OCI-LY3 (cell line): ENCODE measurements around the gene SLC4A9.

Experiments used
- H2AFZ ChIP-seq: fragments of 200-600, 300-600 bp; shearing (Covaris generic); 2 replicates; pipeline ENCODE4 v1.6.0; 2014; ENCODE audit warnings: antibody characterized with exemption, low read depth, low read length
- H3K27ac ChIP-seq: fragments of 200-600, 300-600 bp; sonication (generic); 2 replicates; pipeline ENCODE4 v1.5.1; 2014; ENCODE audit warnings: mild to moderate bottlenecking, low read length, moderate library complexity, mixed read lengths
- H3K27me3 ChIP-seq: fragments of 200-600, 300-600 bp; sonication (generic); 2 replicates; pipeline ENCODE4 v1.6.1; 2014; ENCODE audit warnings: low read depth, low read length, mixed read lengths
- H3K36me3 ChIP-seq: fragments of 200-600, 300-600 bp; sonication (generic); replicated peaks from 2 replicates; pipeline ENCODE3; 2014; ENCODE audit warnings: low read depth, low read length, mixed read lengths
- H3K4me1 ChIP-seq: fragments of 300-600, 200-600 bp; sonication (generic); 2 replicates; pipeline ENCODE4 v1.6.1; 2014; ENCODE audit warnings: low read length, mixed read lengths
- H3K4me2 ChIP-seq: fragments of 200-600, 300-600 bp; sonication (generic); 2 replicates; pipeline ENCODE4 v1.6.1; 2014; ENCODE audit warnings: low read length, mixed read lengths
- H3K4me3 ChIP-seq: fragments of 300-600, 200-600 bp; sonication (generic); 2 replicates; pipeline ENCODE4 v1.5.1; 2014; ENCODE audit warnings: antibody characterized with exemption, mild to moderate bottlenecking, low read length, moderate library complexity
- H3K79me2 ChIP-seq: fragments of 300-600, 200-600 bp; shearing (Covaris generic); 2 replicates; pipeline ENCODE4 v1.6.1; 2014; ENCODE audit warnings: mild to moderate bottlenecking, low read length, mixed read lengths
- H3K9ac ChIP-seq: fragments of 300-600, 200-600 bp; shearing (Covaris generic); 2 replicates; pipeline ENCODE4 v1.6.0; 2014; ENCODE audit warnings: mild to moderate bottlenecking, low read length, moderate library complexity
- H3K9me3 ChIP-seq: fragments of 200-600, 300-600 bp; shearing (Covaris generic); 2 replicates; pipeline ENCODE4 v1.6.1; 2014; ENCODE audit warnings: low read length, mixed read lengths; ENCODE audit not compliant: insufficient read depth
- H4K20me1 ChIP-seq: fragments of 200-600, 300-600 bp; sonication (generic); 2 replicates; pipeline ENCODE4 v1.6.1; 2016; ENCODE audit warnings: low read length, mixed read lengths; ENCODE audit not compliant: insufficient read depth
- EZH2phosphoT487 ChIP-seq: fragments of 200-600 bp; shearing (Covaris generic); IDR thresholded peaks from 2 replicates; pipeline ENCODE4 v1.6.1; 2018; ENCODE audit warnings: antibody characterized with exemption, mixed run types, low read depth
- TF ChIP-seq, protein P1 (sequence below): fragments of 200-600, 300-600 bp; sonication (generic); IDR thresholded peaks from 2 replicates; pipeline ENCODE4 v1.5.1; 2014; ENCODE audit warnings: antibody characterized with exemption, low read length, low read depth

SLC4A9 gene

DNA sequence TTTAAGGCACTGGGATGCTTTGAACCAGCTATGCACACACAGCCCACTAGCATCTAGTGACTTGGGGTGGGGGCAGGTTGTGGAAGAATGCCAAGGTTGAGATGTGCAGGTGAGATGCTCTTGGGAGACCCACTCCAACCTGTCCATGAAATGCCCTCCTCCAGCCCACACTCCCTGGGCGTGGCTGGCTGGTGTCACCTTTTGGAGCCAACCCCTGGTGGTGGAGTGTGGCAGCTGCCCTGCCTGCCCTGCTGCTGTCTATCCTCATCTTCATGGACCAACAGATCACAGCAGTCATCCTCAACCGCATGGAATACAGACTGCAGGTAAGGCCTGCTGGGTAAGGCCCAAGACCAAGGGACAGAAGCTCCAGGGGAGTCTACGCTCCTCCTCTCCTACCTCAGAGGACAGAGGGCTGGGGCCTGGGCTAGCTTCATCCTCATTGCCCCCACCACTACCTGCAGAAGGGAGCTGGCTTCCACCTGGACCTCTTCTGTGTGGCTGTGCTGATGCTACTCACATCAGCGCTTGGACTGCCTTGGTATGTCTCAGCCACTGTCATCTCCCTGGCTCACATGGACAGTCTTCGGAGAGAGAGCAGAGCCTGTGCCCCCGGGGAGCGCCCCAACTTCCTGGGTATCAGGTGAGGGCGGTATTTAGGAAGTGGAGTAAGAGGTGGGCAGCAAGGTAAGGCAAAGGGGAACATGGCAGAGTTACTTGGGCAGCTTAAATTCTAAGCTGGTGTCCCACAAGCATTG is 7.4 kb downstream of the SLC4A9 start:
- Histone ChIP-seq H3K9me3 (no peaks in the 10 kb centered on the region), H3K4me2 (no peak overlapping the region), H3K4me1 (no peaks in the 10 kb centered on the region), H3K9ac (no peak overlapping the region), H3K27me3 (no peaks in the 10 kb centered on the region), H2AFZ (no peak overlapping the region), H3K79me2 (no peaks in the 10 kb centered on the region), H3K36me3 (no peaks in the 10 kb centered on the region), H4K20me1 (no peaks in the 10 kb centered on the region), H3K4me3 (no peak overlapping the region), H3K27ac (no peak overlapping the region)
- TF ChIP-seq EZH2phosphoT487 = no peak
- TF ChIP-seq, protein P1, sequence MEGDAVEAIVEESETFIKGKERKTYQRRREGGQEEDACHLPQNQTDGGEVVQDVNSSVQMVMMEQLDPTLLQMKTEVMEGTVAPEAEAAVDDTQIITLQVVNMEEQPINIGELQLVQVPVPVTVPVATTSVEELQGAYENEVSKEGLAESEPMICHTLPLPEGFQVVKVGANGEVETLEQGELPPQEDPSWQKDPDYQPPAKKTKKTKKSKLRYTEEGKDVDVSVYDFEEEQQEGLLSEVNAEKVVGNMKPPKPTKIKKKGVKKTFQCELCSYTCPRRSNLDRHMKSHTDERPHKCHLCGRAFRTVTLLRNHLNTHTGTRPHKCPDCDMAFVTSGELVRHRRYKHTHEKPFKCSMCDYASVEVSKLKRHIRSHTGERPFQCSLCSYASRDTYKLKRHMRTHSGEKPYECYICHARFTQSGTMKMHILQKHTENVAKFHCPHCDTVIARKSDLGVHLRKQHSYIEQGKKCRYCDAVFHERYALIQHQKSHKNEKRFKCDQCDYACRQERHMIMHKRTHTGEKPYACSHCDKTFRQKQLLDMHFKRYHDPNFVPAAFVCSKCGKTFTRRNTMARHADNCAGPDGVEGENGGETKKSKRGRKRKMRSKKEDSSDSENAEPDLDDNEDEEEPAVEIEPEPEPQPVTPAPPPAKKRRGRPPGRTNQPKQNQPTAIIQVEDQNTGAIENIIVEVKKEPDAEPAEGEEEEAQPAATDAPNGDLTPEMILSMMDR = no peak

DNA sequence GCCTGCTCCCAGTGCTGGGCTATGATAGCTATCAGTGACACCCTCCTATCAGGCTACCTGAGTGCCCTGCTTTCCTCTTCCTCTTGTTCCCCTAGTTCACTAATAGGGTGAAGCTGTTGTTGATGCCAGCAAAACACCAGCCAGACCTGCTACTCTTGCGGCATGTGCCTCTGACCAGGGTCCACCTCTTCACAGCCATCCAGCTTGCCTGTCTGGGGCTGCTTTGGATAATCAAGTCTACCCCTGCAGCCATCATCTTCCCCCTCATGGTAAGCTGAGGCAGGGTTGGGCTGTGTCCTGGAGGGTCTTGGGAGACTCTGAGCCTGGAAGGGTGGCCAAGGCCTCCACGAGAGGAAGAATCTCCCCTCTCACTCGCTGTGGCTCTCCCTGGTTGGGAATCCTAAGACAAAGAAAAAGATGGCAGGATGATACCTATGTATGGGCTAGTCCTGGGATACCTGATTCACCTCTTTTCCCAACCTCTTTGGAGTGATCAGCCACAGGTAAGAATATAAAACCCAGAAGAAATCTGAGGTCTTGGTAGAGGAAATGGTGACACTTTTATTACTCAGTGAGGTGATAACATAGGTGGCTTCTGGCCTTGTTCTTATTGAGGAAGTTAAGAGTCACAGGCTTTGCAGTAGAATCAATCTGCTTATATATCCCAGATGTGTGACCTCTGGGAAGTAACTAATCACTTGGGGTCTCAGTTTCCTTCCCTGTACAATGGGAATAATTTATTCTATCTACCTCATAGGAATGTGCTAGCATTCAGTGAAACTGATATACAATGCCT is 11.6 kb downstream of the SLC4A9 start:
- no peak overlapping the region for H3K27ac ChIP-seq
- no peaks in the 10 kb centered on the region for H3K36me3 ChIP-seq
- H3K4me3 ChIP-seq = no peak overlapping the region
- H3K4me2 ChIP-seq = no peak overlapping the region
- no peak overlapping the region for H2AFZ ChIP-seq
- H4K20me1 ChIP-seq = no peaks in the 10 kb centered on the region
- TF ChIP-seq, protein P1 = no peak
- no peak for TF ChIP-seq EZH2phosphoT487
- H3K9me3 ChIP-seq = no peaks in the 10 kb centered on the region
- H3K79me2 ChIP-seq = no peaks in the 10 kb centered on the region
- H3K4me1 ChIP-seq = peaks cover 3% of the 10 kb centered on the region; the same call in 1 of the 2 replicates
- no peaks in the 10 kb centered on the region for H3K27me3 ChIP-seq
- H3K9ac ChIP-seq = no peak overlapping the region

DNA sequence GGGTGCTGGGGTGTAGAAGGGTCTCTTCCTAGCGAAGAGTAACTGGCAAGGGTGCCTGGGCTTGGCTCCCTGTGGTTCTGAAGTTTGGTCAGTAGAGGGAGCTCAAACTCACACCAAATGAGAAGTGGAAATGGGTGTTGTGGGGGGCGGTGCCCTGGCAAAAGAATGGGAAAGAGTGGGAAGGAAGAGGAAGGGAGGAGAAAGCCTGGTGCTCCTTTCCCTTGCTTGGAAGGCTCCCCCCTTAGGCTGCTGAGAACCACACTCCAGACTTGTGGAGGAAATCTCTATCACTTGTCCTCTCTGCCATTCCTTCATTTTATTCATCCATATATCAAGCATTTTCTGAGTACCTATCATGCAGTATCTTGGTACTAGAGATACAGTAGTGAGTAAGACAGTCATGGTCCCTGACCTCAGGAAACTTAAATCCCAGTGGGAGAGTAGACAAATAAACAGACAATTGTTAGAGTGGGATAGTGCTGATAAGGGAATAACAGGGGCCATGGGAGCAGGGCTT is 13.0 kb downstream of the SLC4A9 start:
- Histone ChIP-seq H3K9ac (peak overlapping the region; percentile 40; the same call in 1 of the 2 replicates), H2AFZ (peak overlapping the region; percentile 92), H3K4me2 (peak overlapping the region; percentile 59), H3K27me3 (no peaks in the 10 kb centered on the region), H3K4me3 (peak overlapping the region; percentile 35; the same call in 1 of the 2 replicates), H3K27ac (no peak overlapping the region), H3K9me3 (no peaks in the 10 kb centered on the region), H4K20me1 (no peaks in the 10 kb centered on the region), H3K4me1 (peaks cover 3% of the 10 kb centered on the region; the same call in 1 of the 2 replicates), H3K79me2 (no peaks in the 10 kb centered on the region), H3K36me3 (no peaks in the 10 kb centered on the region)
- TF ChIP-seq, protein P1 = peak; percentile 71
- no peak for TF ChIP-seq EZH2phosphoT487

DNA sequence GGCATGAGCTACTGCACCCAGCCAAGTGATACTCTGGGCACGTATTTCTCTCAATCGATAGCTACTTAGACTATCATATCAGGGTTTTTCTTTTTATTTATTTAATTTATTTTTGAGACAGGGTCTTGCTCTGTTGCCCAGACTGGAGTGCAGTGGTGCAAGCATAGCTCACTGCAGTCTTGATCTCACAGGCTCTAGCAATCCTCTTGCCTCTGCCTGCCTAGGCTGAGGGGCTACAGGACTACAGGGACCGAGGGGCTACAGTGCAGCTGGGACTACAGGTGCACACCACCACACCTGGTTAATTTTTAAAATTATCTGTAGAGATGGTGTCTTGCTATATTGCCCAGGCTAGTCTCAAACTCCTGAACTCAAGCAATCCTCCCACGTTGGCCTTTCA is 21.4 kb downstream of the SLC4A9 start:
- Histone ChIP-seq H2AFZ (no peak overlapping the region), H3K4me2 (no peak overlapping the region), H3K9ac (no peak overlapping the region), H3K27ac (no peak overlapping the region), H3K4me1 (no peaks in the 10 kb centered on the region), H3K36me3 (no peaks in the 10 kb centered on the region), H3K9me3 (no peaks in the 10 kb centered on the region), H3K79me2 (no peaks in the 10 kb centered on the region), H4K20me1 (no peaks in the 10 kb centered on the region), H3K27me3 (no peaks in the 10 kb centered on the region), H3K4me3 (no peak overlapping the region)
- TF ChIP-seq, protein P1 = no peak
- TF ChIP-seq EZH2phosphoT487 = no peak
